HL-60 (cell line): Measurements from ENCODE around the gene PITPNM3.

ENCODE experiments used
- DNase-seq, 2 experiments: peaks; one replicate each; pipeline ENCODE4 v3.0.0-alpha.2; 2010 to 2020; ENCODE audit warnings: low read depth in 1 of 2, low spot score in 1 of 2
- H3K27ac ChIP-seq: fragments of 250-450 bp; sonication (Bioruptor Pico); replicated peaks from 2 replicates; pipeline ENCODE4 v1.5.1; 2020; ENCODE audit warnings: mild to moderate bottlenecking, moderate library complexity
- H3K27me3 ChIP-seq: fragments of 250-450 bp; sonication (Bioruptor Pico); 2 replicates; pipeline ENCODE4 v1.5.1; 2021; ENCODE audit warnings: mild to moderate bottlenecking, moderate library complexity; ENCODE audit not compliant: insufficient read depth, poor library complexity, severe bottlenecking
- H3K4me3 ChIP-seq: replicated peaks from 2 replicates; pipeline ENCODE4 v1.5.1; 2011; ENCODE audit warnings: mild to moderate bottlenecking, control low read depth, low read length; ENCODE audit not compliant: insufficient read depth
- CTCF ChIP-seq: IDR thresholded peaks from one replicate; pipeline ENCODE4 v1.5.1; 2011; ENCODE audit warnings: low read length, control low read depth, inconsistent platforms; ENCODE audit not compliant: insufficient read depth
- GABPA ChIP-seq: IDR thresholded peaks from 2 replicates; pipeline ENCODE4 v1.6.1; 2012; ENCODE audit warnings: low read depth
- POLR2AphosphoS5 ChIP-seq: IDR thresholded peaks from 2 replicates; pipeline ENCODE4 v1.6.1; 2012; ENCODE audit warnings: low read depth
- SPI1 ChIP-seq: IDR thresholded peaks from 2 replicates; pipeline ENCODE4 v1.6.1; 2012; ENCODE audit warnings: low read depth, mild to moderate bottlenecking, borderline replicate concordance
- TF ChIP-seq, protein P1 (sequence below): IDR thresholded peaks from 2 replicates; pipeline ENCODE4 v1.6.1; 2012; ENCODE audit warnings: low read depth; ENCODE audit not compliant: insufficient replicate concordance

PITPNM3 gene

GRCh38 chr17:6503641-6504195 is 52.6 kb downstream of the PITPNM3 start:
- Histone ChIP-seq H3K27me3 (no peaks in the 10 kb centered on the region), H3K27ac (no peak overlapping the region), H3K4me3 (no peak overlapping the region)
- no peak for DNase-seq
- TF ChIP-seq CTCF, result no peak
- no peak for TF ChIP-seq GABPA

GRCh38 chr17:6502871-6503509 is 53.4 kb downstream of the PITPNM3 start:
- no peak overlapping the region for H3K4me3 ChIP-seq
- no peak for TF ChIP-seq GABPA
- TF ChIP-seq, protein P1, sequence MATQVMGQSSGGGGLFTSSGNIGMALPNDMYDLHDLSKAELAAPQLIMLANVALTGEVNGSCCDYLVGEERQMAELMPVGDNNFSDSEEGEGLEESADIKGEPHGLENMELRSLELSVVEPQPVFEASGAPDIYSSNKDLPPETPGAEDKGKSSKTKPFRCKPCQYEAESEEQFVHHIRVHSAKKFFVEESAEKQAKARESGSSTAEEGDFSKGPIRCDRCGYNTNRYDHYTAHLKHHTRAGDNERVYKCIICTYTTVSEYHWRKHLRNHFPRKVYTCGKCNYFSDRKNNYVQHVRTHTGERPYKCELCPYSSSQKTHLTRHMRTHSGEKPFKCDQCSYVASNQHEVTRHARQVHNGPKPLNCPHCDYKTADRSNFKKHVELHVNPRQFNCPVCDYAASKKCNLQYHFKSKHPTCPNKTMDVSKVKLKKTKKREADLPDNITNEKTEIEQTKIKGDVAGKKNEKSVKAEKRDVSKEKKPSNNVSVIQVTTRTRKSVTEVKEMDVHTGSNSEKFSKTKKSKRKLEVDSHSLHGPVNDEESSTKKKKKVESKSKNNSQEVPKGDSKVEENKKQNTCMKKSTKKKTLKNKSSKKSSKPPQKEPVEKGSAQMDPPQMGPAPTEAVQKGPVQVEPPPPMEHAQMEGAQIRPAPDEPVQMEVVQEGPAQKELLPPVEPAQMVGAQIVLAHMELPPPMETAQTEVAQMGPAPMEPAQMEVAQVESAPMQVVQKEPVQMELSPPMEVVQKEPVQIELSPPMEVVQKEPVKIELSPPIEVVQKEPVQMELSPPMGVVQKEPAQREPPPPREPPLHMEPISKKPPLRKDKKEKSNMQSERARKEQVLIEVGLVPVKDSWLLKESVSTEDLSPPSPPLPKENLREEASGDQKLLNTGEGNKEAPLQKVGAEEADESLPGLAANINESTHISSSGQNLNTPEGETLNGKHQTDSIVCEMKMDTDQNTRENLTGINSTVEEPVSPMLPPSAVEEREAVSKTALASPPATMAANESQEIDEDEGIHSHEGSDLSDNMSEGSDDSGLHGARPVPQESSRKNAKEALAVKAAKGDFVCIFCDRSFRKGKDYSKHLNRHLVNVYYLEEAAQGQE, result no peak
- no peak for TF ChIP-seq SPI1
- TF ChIP-seq POLR2AphosphoS5, result no peak
- TF ChIP-seq CTCF, result no peak
- H3K27ac ChIP-seq, result no peak overlapping the region
- no peak for DNase-seq
- no peaks in the 10 kb centered on the region for H3K27me3 ChIP-seq

GRCh38 chr17:6502142-6502541 is 54.2 kb downstream of the PITPNM3 start:
- no peak overlapping the region for H3K4me3 ChIP-seq
- no peaks in the 10 kb centered on the region for H3K27me3 ChIP-seq
- TF ChIP-seq SPI1 (no peak), POLR2AphosphoS5 (no peak), CTCF (no peak), GABPA (no peak)
- TF ChIP-seq, protein P1, result no peak
- DNase-seq, result no peak
- H3K27ac ChIP-seq, result no peak overlapping the region

GRCh38 chr17:6501359-6501758 is 55.0 kb downstream of the PITPNM3 start:
- Histone ChIP-seq H3K4me3 (no peak overlapping the region), H3K27ac (no peak overlapping the region), H3K27me3 (no peaks in the 10 kb centered on the region)
- DNase-seq, result no peak
- TF ChIP-seq, protein P1, result no peak
- TF ChIP-seq GABPA (no peak), CTCF (no peak), POLR2AphosphoS5 (no peak), SPI1 (no peak)
